ENCODE measurements around the gene SLC25A26.
A peak's percentile ranks its signal among the peaks of the same experiment; 100 is the strongest.
"Not testable (repeated sequence)": the region's sequence is repeated elsewhere in the genome, so short reads cannot be mapped to it uniquely, and the experiment has no call there.

The SLC25A26 gene

GRCh38 chr3:66306991-66307390 lies 86.2 kb downstream of the SLC25A26 start:
- not testable (repeated sequence) for H3K36me3 ChIP-seq (ENCODE audit: control insufficient read depth, insufficient read depth, low read length); H3K9ac ChIP-seq (ENCODE audit: low read length); H3K27ac ChIP-seq (ENCODE audit: low read depth, low read length); H3K4me3 ChIP-seq (ENCODE audit: low read length); H3K4me1 ChIP-seq (ENCODE audit: control insufficient read depth, insufficient read depth, low read length); H3K27me3 ChIP-seq (ENCODE audit: control insufficient read depth, insufficient read depth, low read length)

- H3K27ac ChIP-seq (ENCODE audit: low read depth, low read length), result no peak overlapping the region
- no peaks in the 10 kb centered on the region for H3K27me3 ChIP-seq (ENCODE audit: control insufficient read depth, insufficient read depth, low read length)
- H3K36me3 ChIP-seq (ENCODE audit: control insufficient read depth, insufficient read depth, low read length), result no peaks in the 10 kb centered on the region
- H3K4me1 ChIP-seq (ENCODE audit: control insufficient read depth, insufficient read depth, low read length), result no peaks in the 10 kb centered on the region
- no peak overlapping the region for H3K4me3 ChIP-seq (ENCODE audit: low read length)
- H3K9ac ChIP-seq (ENCODE audit: low read length), result no peak overlapping the region
These were observed 91.2 kb downstream of the SLC25A26 start for GRCh38 chr3:66312039-66312438.

DNA sequence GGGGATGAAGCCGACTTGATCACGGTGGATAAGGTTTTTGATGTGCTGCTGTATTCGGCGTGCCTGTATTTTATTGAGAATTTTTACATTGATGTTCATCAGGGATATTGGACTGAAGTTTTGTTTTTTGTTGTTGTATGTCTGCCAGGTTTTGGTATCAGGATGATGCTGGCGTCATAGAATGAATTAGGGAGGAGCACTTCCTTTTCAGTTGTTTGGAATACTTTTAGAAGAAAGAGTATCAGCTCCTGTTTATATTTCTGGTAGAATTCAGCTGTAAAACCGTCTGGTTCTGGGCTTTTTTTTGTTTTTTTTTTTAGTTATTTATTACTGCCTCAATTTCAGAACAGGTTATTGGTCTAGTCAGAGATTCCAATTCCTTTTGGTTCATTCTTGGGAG lies 93.7 kb downstream of the SLC25A26 start:
- Histone ChIP-seq H3K27me3 (ENCODE audit: control insufficient read depth, insufficient read depth, low read length) (no peaks in the 10 kb centered on the region), H3K27ac (ENCODE audit: low read depth, low read length) (no peak overlapping the region), H3K4me1 (ENCODE audit: control insufficient read depth, insufficient read depth, low read length) (no peaks in the 10 kb centered on the region), H3K4me3 (ENCODE audit: low read length) (no peak overlapping the region), H3K9ac (ENCODE audit: low read length) (no peak overlapping the region), H3K36me3 (ENCODE audit: control insufficient read depth, insufficient read depth, low read length) (no peaks in the 10 kb centered on the region)

DNA sequence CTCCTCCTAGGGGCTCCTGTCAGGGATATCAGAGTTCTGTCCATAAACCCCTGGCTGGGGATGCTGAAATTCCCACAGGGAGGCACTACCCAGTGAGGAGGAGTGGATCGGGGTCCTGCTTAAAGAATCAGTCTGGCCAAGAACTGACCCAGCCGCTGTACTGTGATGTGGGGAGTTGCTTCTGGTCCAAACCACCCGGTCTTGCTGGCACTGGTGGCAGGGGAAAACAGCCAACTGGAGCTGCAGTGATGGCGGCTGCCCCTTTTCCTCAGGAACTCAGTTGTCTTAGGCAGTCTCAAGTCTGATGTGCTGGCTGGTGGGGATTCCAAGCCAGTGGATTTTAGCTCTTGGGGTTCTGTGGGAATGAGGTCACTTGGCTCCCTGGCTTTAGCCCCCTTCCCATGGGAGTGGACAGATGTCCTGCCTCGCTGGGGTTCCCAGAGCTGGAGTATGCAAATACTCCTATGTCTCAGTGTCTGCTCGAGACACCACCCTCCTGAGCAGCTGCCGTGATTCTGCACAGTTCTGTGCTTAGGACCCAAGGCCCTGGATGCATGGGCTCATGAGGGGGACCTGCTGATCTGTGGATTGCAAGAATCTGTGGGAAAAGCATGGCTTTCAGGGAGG lies 97.1 kb downstream of the SLC25A26 start:
- Histone ChIP-seq H3K27me3 (ENCODE audit: control insufficient read depth, insufficient read depth, low read length) (no peaks in the 10 kb centered on the region), H3K36me3 (ENCODE audit: control insufficient read depth, insufficient read depth, low read length) (no peaks in the 10 kb centered on the region), H3K4me1 (ENCODE audit: control insufficient read depth, insufficient read depth, low read length) (no peaks in the 10 kb centered on the region), H3K4me3 (ENCODE audit: low read length) (no peak overlapping the region), H3K27ac (ENCODE audit: low read depth, low read length) (no peak overlapping the region), H3K9ac (ENCODE audit: low read length) (no peak overlapping the region)

DNA sequence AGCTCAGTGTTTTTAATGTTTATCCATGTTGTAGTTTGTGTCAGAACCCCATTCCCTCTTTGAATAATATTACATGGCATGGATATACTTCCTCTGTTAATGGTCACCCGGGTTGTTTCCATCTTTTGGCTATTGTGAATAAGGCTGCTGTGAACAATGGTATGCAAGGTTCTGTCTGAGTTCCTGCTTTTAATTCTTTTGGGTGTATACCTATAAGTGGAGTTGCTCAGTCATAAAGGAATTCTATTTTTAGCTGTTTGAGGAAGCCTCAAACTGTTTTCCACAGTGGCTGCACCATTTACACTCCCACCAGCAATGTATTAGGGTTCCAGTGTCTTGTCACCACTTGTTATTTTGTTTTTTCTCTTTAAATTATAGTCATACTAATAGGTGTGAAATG lies 99.6 kb downstream of the SLC25A26 start:
- Histone ChIP-seq H3K9ac (ENCODE audit: low read length) (no peak overlapping the region), H3K36me3 (ENCODE audit: control insufficient read depth, insufficient read depth, low read length) (no peaks in the 10 kb centered on the region)

GRCh38 chr3:66322436-66322835 lies 101.6 kb downstream of the SLC25A26 start:
- Histone ChIP-seq H3K27me3 (ENCODE audit: control insufficient read depth, insufficient read depth, low read length) (no peaks in the 10 kb centered on the region), H3K27ac (ENCODE audit: low read depth, low read length) (no peak overlapping the region), H3K4me1 (ENCODE audit: control insufficient read depth, insufficient read depth, low read length) (no peaks in the 10 kb centered on the region), H3K9ac (ENCODE audit: low read length) (no peak overlapping the region), H3K4me3 (ENCODE audit: low read length) (no peak overlapping the region), H3K36me3 (ENCODE audit: control insufficient read depth, insufficient read depth, low read length) (no peaks in the 10 kb centered on the region)

More for the DNA sequence above, 99.6 kb downstream of the SLC25A26 start:
- no peak overlapping the region for H3K4me3 ChIP-seq (ENCODE audit: low read length)
- H3K4me1 ChIP-seq (ENCODE audit: control insufficient read depth, insufficient read depth, low read length), result no peaks in the 10 kb centered on the region
- no peak overlapping the region for H3K27ac ChIP-seq (ENCODE audit: low read depth, low read length)
- H3K27me3 ChIP-seq (ENCODE audit: control insufficient read depth, insufficient read depth, low read length), result no peaks in the 10 kb centered on the region

DNA sequence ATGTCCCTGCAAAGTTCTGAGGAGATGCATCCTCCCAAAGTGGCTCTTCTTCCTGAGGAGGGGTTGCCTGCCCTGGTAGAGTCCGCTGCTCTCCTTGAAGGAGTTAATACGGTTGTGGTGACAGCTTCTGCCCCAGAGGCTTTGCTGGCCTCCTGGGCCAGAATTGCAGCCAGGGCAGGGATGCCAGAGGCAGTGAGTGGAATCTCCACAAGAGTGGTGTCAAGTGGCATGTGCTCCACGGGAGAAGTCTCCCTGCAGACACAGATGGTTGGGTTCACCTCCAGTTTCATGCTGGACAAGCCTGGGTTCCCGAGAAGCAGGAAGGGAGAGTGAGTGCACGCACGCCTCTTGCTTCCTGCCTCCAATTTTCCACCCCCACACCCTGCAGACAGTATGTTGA lies 105.5 kb downstream of the SLC25A26 start:
- H3K27me3 ChIP-seq (ENCODE audit: control insufficient read depth, insufficient read depth, low read length), result no peaks in the 10 kb centered on the region
- no peak overlapping the region for H3K4me3 ChIP-seq (ENCODE audit: low read length)
- H3K9ac ChIP-seq (ENCODE audit: low read length), result no peak overlapping the region
- no peaks in the 10 kb centered on the region for H3K4me1 ChIP-seq (ENCODE audit: control insufficient read depth, insufficient read depth, low read length)
- no peaks in the 10 kb centered on the region for H3K36me3 ChIP-seq (ENCODE audit: control insufficient read depth, insufficient read depth, low read length)
- H3K27ac ChIP-seq (ENCODE audit: low read depth, low read length), result no peak overlapping the region

DNA sequence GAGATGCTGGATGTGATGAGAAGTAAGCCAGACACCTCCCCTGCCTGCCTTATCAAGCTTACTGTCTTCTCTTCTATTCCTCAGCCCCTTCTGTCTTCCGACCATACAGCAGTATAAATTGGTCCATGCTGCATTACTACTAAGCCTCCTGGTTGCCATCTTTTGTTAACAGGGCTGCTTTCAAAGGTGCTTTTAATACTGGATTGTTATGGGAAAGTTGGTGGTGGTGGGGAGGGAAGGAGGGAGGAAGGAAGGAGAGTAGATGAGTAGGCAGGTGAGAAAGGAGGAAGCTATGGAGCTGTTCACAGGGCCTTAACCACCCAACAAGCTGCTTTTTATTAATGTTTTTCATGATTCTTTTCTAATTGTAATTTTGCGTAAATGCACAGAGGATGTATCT lies 114.9 kb downstream of the SLC25A26 start:
- Histone ChIP-seq H3K27me3 (ENCODE audit: control insufficient read depth, insufficient read depth, low read length) (no peaks in the 10 kb centered on the region), H3K9ac (ENCODE audit: low read length) (no peak overlapping the region), H3K27ac (ENCODE audit: low read depth, low read length) (no peak overlapping the region), H3K36me3 (ENCODE audit: control insufficient read depth, insufficient read depth, low read length) (no peaks in the 10 kb centered on the region), H3K4me3 (ENCODE audit: low read length) (no peak overlapping the region), H3K4me1 (ENCODE audit: control insufficient read depth, insufficient read depth, low read length) (no peaks in the 10 kb centered on the region)

- no peak overlapping the region for H3K4me3 ChIP-seq (ENCODE audit: low read length)
- no peaks in the 10 kb centered on the region for H3K27me3 ChIP-seq (ENCODE audit: control insufficient read depth, insufficient read depth, low read length)
- no peak overlapping the region for H3K9ac ChIP-seq (ENCODE audit: low read length)
- no peaks in the 10 kb centered on the region for H3K4me1 ChIP-seq (ENCODE audit: control insufficient read depth, insufficient read depth, low read length)
- no peaks in the 10 kb centered on the region for H3K36me3 ChIP-seq (ENCODE audit: control insufficient read depth, insufficient read depth, low read length)
- H3K27ac ChIP-seq (ENCODE audit: low read depth, low read length), result no peak overlapping the region
These were observed 115.5 kb downstream of the SLC25A26 start for GRCh38 chr3:66336333-66336766.

DNA sequence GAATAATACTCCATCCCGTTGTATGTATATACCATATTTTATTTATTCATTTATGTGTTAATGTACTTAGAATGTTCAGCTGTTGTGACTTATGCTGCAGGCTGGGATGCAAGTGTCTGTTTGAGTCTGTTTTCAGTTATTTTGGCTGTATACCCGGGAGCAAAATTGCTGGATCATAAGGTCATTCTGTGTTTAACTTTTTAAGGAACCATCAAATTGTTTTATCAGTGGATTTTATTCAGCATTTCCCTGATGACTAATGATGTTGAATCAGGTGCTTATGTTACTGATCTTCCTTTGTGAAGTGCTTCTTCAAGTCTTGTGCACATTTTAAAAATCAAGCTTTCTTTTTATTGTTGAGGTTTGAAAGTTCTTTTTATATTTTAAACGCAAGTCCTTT lies 118.1 kb downstream of the SLC25A26 start:
- peaks cover 10% of the 10 kb centered on the region for H3K4me1 ChIP-seq (ENCODE audit: control insufficient read depth, insufficient read depth, low read length)
- no peaks in the 10 kb centered on the region for H3K27me3 ChIP-seq (ENCODE audit: control insufficient read depth, insufficient read depth, low read length)
- H3K27ac ChIP-seq (ENCODE audit: low read depth, low read length), result no peak overlapping the region
- H3K36me3 ChIP-seq (ENCODE audit: control insufficient read depth, insufficient read depth, low read length), result no peaks in the 10 kb centered on the region
- no peak overlapping the region for H3K9ac ChIP-seq (ENCODE audit: low read length)
- H3K4me3 ChIP-seq (ENCODE audit: low read length), result no peak overlapping the region

- Histone ChIP-seq H3K27ac (ENCODE audit: low read depth, low read length) (peak overlapping the region; percentile 64), H3K27me3 (ENCODE audit: control insufficient read depth, insufficient read depth, low read length) (no peaks in the 10 kb centered on the region), H3K36me3 (ENCODE audit: control insufficient read depth, insufficient read depth, low read length) (no peaks in the 10 kb centered on the region), H3K9ac (ENCODE audit: low read length) (no peak overlapping the region), H3K4me3 (ENCODE audit: low read length) (no peak overlapping the region), H3K4me1 (ENCODE audit: control insufficient read depth, insufficient read depth, low read length) (peaks cover 19% of the 10 kb centered on the region)
These were observed 122.0 kb downstream of the SLC25A26 start for GRCh38 chr3:66342717-66343356.

DNA sequence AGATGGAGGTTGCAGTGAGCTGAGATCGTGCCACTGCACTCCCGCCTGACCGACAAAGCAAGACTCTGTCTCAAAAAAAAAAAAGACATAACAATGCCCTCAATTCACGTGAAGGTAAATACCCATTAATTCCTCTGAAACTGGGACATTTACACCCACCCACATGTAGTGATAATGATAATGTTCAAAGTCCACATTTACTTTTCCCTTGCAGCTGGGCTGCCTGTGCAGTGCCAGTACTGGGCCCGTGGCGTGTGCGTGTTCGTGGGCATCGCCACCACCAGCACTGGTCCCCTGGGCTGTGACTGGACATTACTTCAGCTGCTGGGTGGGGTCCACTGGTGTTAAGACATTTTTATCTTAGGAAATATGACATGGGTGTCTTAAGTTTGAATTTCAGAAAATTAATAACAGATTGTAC lies 123.6 kb downstream of the SLC25A26 start:
- no peaks in the 10 kb centered on the region for H3K36me3 ChIP-seq (ENCODE audit: control insufficient read depth, insufficient read depth, low read length)
- no peak overlapping the region for H3K4me3 ChIP-seq (ENCODE audit: low read length)
- no peak overlapping the region for H3K9ac ChIP-seq (ENCODE audit: low read length)
- no peaks in the 10 kb centered on the region for H3K27me3 ChIP-seq (ENCODE audit: control insufficient read depth, insufficient read depth, low read length)
- H3K27ac ChIP-seq (ENCODE audit: low read depth, low read length), result no peak overlapping the region
- H3K4me1 ChIP-seq (ENCODE audit: control insufficient read depth, insufficient read depth, low read length), result peaks cover 19% of the 10 kb centered on the region
